ENCODE results near the gene MFAP4.

- TF ChIP-seq EZH2phosphoT487 (IDR thresholded peaks at IDR 0.05; ENCODE audit: borderline replicate concordance): no peak
- no peak for TF ChIP-seq CTCF (conservative IDR thresholded peaks at IDR 0.05; ENCODE audit: low read length)
Observed at GRCh38 chr17:19368229-19368628, 18.8 kb downstream of the MFAP4 start.

Measured in Loucy (cell line).